Measurements from ENCODE around the gene OR52A1. TPM values are rescaled to one million over a fixed set of nuclear protein-coding genes. Genes with fewer than 3 reads are reported as not detected.

Gene OR52A1
- total and polyA plus RNA-seq, 9 of the 15 experiments (the other 6 are each of a cell fraction or from before 2014, with no cell fraction given) = under 0.01 to 0.33 (median 0.13) TPM; not detected in 3

GRCh38 chr11:5151713-5152153, 2.8 kb downstream of the OR52A1 start (continued):
- TF ChIP-seq GABPB1 (CRISPR knock-in tag; IDR thresholded peaks at IDR 0.05) (no peak), GATAD2B (IDR thresholded peaks at IDR 0.05; ENCODE audit: borderline replicate concordance) (peak; percentile 40; the same call in 1 of the 2 replicates), MEF2A (IDR thresholded peaks at IDR 0.05; ENCODE audit: control insufficient read depth, low read depth, low read length) (peak; percentile 85), DLX4 (CRISPR knock-in tag; IDR thresholded peaks at IDR 0.05) (no peak), THAP7 (CRISPR knock-in tag; IDR thresholded peaks at IDR 0.05) (no peak), TFE3 (CRISPR knock-in tag; IDR thresholded peaks at IDR 0.05) (no peak), MEF2D (tag; conservative IDR thresholded peaks at IDR 0.05; ENCODE audit: low read depth) (peak; percentile 88; the same call in 1 of the 2 replicates), HMGXB4 (CRISPR knock-in tag; IDR thresholded peaks at IDR 0.05) (no peak), TRIM24 (IDR thresholded peaks at IDR 0.05) (peak; percentile 96 to 97), PREB (CRISPR knock-in tag; IDR thresholded peaks at IDR 0.05) (no peak), ZNF449 (CRISPR knock-in tag; IDR thresholded peaks at IDR 0.05) (0 out of 2 replicates have a peak, but pooled peaks have one; percentile 35), ZNF717 (CRISPR knock-in tag; IDR thresholded peaks at IDR 0.05) (no peak), HDAC8 (tag; IDR thresholded peaks at IDR 0.05) (no peak)
